ENCODE measurements around the gene CCDC106.

The CCDC106 gene

DNA sequence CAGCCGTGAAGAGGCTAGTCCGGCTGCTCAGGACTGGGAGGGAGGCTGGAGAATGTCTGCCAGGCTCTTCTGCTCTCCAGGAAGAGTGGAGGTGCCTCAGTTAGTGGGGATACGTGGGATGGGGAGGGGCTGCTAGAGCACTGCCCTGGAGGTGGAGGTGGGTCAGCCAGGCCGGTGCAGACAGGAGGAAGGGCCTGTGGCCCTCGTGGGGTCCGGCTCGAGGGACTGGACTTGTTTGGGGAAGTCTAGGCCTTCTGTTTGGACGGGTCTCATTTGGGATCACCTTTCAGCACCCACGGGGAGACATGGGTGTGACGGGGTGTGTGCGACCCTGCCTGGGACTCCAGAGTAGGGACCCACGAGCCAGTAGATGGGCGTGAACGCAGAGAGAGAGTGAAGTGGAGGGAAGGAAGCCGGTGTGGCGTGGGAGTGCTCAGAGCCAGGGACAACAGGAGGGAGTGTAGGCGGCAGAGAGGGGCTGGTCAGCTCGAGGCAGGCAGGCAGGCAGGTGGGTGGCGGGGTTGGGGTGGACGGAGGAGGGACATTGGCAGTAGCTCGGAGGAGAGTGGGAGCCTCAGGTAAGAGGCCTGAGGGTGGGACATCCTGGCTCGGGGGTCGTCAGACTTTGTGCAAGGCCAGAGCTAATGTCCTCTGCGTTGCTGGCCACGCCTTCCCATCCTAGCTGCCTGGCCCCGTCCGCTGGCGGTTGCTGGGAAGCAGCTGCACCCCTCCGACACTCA lies 38.5 kb downstream of the CCDC106 start:
- DNase-seq = no peak

DNA sequence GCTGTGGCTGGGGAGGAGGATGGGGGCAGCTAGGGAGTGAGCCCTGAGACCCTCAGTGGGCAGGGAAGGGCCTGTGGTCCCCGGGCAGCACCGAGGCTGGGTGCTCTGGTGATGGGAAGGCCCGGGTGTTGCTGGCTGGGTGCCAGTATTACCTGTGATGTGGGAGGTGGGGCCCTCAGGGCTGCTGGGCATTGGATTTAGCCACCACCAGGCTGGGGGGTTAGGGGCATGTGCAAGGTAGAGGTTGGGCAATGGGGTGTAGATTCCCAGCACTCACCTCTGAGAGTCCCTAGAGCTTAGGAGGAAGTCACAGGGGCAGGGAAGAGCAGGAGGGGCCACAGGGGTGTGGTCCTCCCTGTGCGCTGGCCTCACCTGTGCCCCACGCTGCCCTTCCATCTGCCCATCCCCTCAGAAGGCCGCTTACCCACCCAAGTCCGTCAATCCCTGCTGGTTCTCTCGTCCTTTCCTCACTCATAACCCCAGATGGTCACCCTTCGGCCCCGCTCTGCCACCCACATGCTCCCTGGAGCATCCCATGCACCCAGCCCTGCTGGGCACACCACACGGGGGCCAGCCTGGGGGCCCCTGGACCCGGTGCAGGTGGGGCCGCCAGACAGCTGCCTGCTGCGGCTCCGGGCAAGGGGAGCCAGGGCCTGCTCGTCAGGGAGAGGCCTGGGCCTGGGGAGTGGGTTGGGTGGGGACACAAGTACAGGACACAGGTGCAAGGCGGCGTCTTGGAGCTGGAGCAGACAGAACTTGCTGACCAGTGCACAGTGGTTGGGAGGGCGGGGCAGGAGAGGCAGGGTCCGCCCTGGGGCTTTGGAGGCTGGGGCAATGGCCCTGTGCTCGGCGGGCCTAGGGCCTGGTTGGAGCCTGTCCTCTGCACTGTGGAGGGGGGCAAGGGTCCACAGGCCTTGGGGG lies 39.5 kb downstream of the CCDC106 start:
- DNase-seq = no peak

DNA sequence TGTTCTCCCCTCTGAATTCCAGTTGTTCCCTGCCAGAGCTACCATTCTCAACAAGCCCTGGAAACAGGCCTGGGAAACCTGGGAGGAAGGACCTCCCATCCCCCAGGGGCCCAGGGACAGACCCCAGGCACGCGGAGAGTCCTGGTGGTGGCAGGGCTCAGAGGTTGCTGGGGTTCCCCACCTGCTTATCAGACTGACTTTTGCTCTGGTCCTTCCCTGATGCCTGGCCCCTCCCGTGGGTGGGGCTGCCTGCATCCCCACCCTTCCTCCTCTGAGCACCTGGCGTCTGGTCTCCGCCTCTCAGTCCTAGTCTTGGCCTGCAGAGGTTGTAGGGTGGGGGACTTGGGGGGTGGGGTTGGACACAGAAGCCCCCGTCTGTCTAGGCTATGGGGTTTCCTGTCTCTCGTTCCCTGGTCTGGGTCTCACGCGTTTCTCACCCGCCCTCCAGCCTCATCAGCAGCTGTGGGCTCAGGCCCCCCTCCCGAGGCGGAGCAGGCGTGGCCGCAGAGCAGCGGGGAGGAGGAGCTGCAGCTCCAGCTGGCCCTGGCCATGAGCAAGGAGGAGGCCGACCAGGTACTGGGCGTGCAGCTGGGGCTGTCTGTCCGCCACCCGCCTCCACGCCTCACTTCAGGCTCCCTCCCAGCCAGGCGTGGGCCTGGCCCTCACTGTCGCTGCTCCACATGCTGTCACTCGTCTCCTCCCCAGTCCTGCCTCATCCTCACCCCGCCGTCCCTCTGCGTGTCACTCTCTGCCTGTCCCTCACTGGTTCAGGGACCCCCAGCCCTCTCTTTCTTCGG lies 40.6 kb downstream of the CCDC106 start:
- no peak for DNase-seq

GRCh38 chr19:55689411-55690108 lies 41.5 kb downstream of the CCDC106 start:
- no peak for DNase-seq

- DNase-seq = no peak
Observed at GRCh38 chr19:55690109-55690768, 42.2 kb downstream of the CCDC106 start.

DNA sequence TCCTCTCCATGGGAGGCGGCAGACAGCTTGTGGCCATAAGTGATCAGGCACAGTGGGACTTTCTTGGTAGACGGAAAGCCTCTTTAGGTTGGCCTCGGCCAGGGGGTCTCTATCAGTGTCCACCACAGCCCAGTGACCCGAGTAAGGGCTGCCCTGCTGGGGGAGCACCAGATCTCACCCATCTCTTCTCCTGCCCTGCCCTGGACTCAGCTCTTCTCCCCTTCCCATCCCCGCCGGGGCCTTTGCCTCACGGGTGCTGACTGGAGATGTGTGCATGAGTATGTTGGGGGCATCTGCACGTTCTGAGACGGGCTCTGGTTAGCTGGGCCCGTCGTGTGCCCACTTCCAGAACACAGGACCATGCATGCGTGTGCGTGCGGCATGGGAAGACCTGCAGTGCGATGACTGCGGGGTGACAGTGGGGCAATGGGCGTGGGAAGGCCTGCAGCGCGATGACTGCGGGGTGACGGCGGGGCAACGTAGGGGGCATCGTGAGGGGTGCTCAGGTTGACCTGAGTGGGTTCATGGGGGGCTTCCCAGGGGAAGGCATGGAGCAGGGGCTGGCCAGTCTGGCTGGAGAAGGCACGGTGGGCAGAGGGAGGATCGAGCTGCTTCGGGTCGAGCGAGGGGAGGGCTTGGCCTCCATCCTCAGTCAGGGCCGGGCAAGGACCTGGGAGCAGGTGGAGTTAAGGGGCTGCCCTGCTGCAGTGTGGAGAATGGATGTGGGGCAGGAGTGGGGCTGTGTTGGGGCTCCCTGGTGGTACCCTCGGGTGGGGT lies 42.9 kb downstream of the CCDC106 start:
- DNase-seq = no peak

- no peak for DNase-seq
Observed at GRCh38 chr19:55691561-55692481, 43.8 kb downstream of the CCDC106 start.

- no peak for DNase-seq
Observed at GRCh38 chr19:55692681-55693081, 44.7 kb downstream of the CCDC106 start.

DNA sequence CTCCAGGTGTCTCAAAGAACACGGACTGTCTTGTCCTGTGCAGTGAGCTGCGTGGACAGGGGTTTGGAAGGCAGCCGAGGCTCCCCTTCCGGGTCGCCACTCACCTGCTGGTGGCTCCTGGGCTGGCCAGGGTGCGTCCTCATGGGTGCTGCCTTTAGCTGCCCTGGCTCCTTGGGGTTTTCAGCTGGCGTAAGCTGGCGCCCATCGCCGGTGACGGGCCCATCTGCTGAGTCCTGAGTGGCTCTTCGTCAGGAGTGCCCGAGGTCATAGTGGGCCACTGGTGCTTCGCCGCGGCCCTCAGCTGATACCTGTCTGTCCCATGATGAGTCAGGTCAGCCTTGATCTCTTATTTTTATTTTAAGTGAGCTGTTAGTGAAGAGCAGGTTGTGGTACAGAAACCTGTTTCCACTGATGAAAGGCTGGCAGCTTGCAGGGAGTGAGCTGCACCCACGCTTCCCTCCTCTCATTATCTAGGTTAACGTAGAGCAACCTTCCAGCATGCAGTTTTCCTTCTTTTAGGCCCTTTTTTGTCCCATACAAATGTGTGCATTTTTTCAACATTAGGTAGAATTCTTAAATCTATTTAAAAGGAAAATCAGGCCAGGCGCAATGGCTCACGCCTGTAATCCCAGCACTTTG lies 45.4 kb downstream of the CCDC106 start:
- DNase-seq = no peak

- DNase-seq = no peak
Observed at GRCh38 chr19:55694241-55694655, 46.2 kb downstream of the CCDC106 start.

DNA sequence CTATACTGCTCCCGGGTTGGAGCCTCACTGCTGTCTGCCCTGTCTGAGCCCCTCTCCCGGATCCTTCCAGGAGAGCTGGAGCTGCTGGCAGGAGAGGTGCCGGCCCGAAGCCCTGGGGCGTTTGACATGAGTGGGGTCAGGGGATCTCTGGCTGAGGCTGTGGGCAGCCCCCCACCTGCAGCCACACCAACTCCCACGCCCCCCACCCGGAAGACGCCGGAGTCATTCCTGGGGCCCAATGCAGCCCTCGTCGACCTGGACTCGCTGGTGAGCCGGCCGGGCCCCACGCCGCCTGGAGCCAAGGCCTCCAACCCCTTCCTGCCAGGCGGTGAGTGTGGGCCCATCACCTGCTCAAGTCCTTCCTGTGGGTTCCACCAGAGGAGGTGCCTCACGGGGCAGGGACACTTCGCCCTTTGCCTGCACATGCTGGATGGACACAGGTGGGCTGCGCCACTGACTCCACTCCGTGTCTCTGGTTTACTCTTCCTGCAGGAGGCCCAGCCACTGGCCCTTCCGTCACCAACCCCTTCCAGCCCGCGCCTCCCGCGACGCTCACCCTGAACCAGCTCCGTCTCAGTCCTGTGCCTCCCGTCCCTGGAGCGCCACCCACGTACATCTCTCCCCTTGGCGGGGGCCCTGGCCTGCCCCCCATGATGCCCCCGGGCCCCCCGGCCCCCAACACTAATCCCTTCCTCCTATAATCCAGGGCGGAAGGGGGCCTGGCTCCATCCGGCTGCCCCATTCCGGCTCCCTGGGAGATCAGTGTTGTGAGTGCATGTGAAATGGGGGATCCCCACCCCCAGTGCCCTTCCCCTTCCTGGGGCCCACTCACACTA lies 46.9 kb downstream of the CCDC106 start:
- no peak for DNase-seq

- no peak for DNase-seq
Observed at GRCh38 chr19:55695511-55696290, 47.7 kb downstream of the CCDC106 start.

DNA sequence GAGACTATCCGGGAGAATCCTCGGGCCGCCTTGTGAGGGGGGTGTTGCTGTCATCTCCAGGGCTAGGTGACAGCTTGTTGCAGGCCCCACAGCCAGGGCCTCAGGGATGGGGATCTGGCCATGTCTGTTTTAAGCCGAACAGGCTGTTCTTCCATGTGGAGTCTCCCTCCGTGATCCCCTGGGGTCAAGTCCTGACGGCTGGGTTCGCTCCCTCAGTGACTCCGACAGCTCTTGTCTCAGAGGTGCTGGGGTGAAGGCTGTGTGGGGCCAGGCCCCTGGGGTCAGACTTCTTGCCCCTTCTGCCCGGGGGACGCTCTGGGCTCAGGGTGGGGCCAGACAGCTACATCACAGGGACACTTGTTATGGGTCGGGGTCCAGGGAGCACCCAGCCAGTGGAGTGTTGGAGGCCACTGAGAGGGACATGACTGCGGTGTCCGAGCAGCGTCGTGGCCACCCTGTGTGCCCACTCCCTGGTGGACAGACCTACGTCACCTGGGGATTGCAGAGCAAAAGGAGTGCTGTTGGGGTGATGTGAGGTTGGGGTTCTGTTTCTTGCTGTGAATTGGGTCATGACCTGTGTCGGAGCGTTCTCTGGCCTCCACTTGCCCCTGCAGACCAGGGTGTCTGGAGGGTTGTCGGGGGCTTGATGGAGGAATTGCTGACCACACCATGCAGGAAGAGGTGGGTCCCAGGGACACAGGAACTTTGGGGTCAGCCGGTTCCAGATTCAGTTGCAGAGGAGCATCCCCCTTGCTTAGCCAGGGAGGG lies 48.5 kb downstream of the CCDC106 start:
- no peak for DNase-seq

- DNase-seq = no peak
Observed at GRCh38 chr19:55697069-55697440, 49.0 kb downstream of the CCDC106 start.

DNA sequence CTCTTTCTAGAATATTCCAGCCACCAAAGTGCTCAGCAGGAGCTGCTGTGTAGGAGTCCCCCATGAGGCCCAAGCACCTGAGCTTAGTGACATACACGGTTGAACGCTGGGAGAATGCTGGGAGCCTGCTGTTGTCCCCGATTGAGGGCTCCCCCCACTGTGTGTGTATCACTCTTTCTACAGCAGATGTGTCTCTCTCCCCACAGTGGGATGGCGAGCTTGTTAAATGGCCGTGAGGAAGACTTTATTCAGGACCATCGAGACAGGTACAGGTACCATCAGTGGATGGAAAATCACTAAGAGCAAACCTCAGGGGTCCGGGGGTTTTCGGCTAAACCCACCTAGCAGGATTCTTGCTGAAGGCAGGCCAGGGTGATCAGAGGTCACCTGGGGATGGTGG lies 49.7 kb downstream of the CCDC106 start:
- no peak for DNase-seq

DNA sequence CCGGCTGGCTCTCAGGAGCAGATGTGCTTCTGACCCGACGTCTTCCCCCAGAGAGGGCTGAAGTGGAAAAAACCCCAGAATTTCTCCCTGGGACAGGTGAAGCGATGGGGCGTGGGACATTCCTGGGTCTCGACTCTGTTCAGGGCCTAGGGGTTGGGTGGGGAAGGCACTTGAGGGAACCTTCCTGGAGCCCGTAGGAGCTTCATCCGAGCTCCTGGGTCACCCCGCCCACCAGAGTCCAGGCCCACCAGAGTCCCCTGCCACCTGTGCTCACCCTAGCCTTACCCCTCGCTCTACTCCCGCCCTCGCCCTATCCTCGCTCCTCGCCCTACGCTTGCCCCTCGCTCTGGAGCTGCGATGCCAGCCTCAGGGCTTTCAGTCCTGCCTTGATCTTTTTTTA lies 50.2 kb downstream of the CCDC106 start:
- DNase-seq = no peak

DNA sequence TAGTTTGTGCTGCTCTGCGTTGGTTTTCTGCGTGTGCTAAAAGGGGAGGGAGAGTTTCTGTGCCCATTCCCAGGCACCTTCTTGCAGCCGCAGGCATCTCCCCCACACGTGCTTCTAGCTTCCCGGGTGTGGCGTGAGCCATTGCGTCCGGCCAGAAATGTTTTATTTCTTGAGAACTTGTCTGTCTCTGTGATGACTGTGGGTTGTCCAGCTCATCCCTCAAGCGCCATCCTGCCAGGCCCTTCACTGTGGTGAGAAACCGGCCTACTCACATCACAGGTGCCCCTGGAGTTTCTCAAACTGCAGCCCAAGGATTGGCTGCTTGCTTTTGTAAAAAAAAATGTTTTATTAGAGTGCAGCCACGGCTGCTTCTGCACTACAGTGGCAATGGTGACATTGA lies 51.2 kb downstream of the CCDC106 start:
- no peak for DNase-seq

Measured in activated effector memory CD4-positive, alpha-beta T cell treated with Interleukin-2 at 50 U/mL for 16 hours (primary cell).